C4-2B (cell line): Measurements from ENCODE around the gene MACROD1.

ENCODE experiments used
- ZFX ChIP-seq: fragments of 450-650 bp; IDR thresholded peaks from 2 replicates; pipeline ENCODE4 v1.6.1; 2017
- TF ChIP-seq, protein P1 (sequence below): fragments of 450-650 bp; conservative IDR thresholded peaks from 2 replicates; pipeline ENCODE4 v1.5.1; 2017; ENCODE audit warnings: mild to moderate bottlenecking

DNA sequence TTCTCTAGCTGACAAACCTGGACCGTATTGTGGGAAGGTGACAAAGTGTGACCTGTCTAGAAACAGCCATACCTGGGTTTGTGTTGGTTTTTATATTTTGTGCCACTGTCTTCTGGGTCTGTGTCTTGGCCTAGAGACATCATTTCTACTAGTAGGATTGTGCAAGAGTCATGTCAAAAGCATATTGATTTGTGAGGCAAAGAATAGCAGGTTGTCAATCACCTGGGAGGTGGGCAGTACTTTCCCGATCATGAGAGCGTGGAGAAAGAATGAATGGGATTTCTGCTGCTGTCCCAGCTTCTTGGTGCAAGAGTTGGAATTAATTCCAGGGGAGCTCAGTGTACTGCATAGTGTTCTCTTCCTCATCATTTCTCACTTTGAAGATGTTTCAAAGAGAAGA lies 35.6 kb upstream of the MACROD1 start:
- TF ChIP-seq, protein P1, sequence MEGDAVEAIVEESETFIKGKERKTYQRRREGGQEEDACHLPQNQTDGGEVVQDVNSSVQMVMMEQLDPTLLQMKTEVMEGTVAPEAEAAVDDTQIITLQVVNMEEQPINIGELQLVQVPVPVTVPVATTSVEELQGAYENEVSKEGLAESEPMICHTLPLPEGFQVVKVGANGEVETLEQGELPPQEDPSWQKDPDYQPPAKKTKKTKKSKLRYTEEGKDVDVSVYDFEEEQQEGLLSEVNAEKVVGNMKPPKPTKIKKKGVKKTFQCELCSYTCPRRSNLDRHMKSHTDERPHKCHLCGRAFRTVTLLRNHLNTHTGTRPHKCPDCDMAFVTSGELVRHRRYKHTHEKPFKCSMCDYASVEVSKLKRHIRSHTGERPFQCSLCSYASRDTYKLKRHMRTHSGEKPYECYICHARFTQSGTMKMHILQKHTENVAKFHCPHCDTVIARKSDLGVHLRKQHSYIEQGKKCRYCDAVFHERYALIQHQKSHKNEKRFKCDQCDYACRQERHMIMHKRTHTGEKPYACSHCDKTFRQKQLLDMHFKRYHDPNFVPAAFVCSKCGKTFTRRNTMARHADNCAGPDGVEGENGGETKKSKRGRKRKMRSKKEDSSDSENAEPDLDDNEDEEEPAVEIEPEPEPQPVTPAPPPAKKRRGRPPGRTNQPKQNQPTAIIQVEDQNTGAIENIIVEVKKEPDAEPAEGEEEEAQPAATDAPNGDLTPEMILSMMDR = no peak
- TF ChIP-seq ZFX = no peak
